Measurements from ENCODE around the gene UGCG.
"Not testable (repeated sequence)": the region's sequence is repeated elsewhere in the genome, so short reads cannot be mapped to it uniquely, and the experiment has no call there.

UGCG gene

DNA sequence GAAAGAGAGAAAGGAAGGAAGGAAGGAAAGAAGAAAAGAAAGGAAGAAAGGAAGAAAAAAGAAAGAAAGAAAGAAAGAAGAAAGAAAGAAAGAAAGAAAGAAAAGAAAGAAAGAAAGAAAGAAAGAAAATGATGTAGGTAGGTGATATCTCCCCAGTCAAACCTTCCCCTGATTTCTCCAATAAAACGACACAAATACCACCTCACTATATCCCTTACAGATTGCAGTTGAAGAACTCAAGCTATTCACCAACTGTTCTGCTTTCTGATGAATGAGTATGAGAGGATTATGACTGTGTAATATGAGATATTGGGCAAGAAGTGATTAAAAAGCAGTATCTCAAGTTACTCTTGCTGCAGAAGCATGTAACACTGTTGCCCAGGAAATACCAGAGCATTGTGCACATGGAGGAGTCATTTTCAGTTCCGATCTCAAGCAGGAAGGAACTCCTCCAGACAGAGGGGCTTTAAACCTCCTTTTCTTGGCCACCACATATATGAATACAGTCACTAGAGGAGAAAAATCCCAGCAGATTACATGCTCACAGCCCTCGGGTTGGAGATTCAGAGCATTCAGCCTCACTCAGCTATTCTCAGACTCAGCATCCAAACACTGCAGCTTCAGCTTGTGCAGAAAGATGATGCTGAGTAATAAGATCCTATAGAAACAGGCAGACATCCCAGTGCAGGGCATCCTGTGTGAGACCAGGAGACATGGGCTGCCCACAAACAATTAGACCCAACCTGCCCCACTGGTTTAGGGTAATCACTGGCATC is 61.4 kb downstream of the UGCG start:
- peak; percentile 97 for DNase-seq

DNA sequence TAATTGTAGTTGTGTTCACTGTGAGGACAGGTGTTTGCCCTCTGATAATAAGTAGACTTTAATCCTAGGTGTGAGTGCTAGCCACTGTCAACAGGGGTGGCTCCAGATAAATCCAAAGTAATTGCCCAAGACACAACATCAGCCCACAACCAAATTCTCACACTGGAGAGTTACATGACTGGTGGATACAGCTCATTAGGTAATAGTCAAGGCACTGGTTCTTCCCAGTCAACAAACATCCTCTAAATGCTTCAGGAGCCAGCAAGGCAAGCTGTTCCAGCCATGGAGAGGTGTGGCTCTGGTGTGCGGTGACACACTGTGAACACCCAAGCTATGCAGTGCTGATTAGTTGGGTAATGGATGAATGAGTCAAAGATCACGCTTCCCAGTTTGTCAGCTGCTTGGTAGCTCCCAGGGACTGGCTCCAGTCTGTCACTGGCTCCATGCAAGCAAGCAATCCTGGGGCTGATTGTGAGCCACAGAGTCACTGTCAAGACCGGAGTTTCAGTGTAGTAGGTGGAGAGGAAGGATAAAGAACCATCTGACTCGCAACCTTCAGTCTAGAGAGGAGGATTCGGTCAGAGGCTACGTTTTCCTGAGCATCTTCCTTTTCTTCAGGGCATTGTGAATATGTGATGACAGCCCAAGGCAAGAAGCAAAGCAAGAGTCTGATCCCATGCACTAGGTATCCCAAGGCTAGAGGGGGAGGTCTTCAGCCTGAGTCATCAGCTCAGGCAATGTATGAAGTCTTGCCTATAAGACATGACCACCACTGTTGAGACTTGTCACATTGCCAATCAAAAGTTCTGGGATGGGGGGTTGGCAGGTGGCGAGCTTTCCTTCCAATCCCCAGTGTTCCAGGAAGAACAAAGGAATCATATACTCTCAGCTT is 63.1 kb downstream of the UGCG start:
- DNase-seq = peak; percentile 94

DNA sequence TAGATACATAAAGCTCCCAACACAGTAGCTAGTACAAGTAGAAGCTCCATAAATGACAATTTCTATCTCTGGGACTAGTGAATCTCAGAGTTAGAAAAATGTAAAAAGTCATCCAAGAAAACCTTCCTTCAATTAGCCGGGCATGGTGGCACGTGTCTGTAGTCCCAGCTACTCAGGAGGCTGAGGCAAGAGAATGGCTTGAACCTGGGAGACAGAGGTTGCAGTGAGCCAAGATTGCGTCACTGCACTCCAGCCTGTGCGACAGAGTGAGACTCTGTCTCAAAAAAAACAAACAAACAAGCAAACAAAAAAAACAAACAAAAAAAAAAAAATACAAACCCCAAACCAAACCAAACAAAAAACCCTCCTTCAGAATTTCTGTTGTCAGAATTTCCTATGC is 63.9 kb downstream of the UGCG start:
- DNase-seq = not testable (repeated sequence)

DNA sequence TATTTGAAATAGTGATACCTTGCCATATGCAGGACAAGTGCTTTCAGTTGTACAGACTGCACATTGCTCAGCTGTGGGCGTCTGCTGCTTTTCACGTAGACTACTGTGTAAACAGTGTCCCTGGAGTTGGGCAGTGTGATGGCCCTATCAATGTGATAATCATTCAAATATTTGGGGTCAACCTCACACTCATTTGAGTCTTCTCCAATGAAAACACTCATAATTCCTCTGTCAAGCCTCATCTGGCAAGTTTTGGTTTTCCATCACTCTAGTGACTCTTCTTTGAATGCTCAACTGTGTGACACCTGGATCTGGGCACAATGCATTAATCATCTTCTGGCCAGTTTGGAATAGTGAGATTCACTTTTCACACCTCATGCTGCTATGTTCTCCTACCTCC is 64.4 kb downstream of the UGCG start:
- DNase-seq = peak; percentile 69

DNA sequence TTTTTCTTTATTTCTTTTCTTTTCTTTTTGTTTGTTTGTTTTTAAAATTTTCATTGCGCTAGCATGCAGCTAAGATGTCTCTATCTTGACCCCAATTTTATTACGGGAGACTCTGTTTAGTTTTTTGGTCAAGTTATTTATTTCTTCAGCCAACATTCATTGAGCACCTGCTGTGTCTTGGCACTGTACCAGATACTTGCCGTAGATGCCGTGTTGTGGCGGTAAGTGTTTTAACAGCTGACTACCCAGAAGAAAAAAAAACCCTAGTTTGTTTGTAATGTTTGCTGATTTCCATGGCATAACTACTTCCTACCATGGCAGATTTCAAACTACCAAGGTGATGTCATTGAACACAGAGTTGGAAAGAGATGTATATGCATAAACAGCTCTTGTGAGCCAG is 65.0 kb downstream of the UGCG start:
- DNase-seq = no peak

DNA sequence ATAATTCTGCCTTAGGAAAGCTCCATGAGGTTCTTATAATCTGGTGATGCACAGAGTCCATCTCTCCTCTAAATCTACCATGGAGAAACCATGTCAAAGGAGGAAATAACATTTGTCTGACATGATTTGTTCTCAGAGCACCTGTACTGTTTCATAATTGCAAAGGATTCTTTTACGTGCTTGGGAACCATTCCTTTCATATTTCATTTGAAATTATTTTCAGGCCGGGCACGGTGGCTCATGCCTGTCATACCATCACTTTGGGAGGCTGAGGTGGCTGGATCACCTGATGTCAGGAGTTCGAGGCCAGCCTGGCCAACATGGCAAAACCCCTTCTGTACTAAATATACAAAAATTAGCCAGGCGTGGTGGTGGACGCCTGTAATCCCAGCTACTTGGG is 65.4 kb downstream of the UGCG start:
- no peak for DNase-seq

DNA sequence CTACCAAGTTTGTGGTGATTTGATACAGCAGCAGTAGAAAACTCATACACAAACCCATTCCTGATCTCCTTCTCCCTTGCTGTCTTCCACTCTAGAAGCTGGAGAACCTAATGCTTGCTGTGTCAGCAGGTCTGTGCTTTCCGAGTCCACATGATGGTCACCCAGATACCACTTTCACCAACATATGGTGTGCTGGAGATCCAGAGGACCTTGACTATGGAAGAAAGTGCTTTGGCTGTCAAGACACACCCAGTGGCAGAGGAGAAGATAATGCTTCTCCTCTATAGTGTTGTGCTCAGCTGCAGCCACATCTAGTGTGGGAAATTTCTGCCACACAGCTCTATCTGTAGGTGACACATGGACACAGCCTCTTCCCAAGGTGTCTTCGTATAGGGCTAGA is 67.4 kb downstream of the UGCG start:
- DNase-seq = no peak

DNA sequence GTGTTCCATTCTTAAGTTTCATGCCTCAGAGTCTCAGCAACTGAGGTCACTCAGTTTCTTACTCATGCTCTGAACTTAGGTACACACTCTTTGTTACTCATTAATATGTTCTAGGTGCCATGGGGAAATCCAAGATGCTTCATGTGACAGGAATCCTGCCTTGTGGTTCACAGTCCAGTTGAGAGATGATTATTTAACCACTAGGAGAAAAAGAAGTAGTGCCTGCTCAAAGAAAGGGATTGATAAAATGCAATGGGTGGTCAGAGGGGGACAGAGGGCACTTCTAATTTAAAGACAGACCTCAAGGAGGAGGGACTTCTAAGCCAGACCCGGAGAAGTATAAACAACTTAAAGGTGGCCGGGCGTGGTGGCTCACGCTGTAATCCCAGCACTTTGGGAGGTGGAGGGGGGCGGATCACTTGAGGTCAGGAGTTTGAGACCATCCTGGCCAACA is 69.0 kb downstream of the UGCG start:
- peak; percentile 98 for DNase-seq

DNA sequence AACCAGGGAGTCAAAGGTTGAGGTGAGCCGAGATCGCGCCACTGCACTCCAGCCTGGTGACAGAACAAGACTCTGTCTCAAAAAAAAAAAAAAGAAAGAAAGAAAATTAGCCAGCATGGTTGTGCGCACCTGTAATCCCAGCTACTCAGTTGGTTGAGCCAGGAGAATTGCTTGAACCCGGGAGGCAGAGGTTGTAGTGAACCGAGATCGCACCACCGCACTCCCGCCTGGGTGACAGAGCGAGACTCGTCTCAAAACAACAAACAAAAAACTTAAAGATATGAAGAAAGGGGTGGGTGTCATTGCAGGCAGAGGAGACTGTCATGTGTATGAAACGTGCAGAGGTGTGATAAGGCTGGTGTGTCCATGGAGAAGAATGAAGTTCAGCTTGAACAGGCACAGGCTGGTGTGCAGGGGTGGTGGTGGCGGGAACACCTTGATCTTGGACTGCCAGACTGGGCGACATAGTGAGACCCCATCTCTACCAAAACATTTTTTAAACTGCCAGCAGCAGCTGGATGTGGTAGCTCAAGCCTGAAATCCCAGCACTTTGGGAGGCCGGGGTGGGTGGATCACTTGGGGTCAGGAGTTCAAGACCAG is 69.6 kb downstream of the UGCG start:
- DNase-seq = no peak

DNA sequence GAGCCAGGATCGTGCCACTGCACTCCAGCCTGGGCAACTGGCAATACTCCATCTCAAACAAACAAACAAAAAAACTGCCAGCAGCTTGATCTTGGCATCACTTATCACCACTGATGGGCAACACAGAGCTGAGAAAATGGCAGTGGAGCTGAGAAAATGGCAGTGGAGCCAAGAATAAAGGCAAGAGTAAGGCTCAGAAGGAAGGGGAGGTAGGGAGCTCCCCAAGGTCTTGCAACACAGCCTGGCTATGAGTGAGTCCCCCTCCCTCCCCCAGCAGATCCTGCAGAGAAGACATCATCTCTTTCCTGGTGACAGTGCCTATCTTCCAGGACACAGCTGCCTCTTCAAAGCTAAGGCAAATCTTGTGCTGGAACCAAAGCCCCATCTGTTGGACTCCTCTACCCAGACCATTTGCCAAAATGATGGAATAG is 70.3 kb downstream of the UGCG start:
- DNase-seq = peak; percentile 39

DNA sequence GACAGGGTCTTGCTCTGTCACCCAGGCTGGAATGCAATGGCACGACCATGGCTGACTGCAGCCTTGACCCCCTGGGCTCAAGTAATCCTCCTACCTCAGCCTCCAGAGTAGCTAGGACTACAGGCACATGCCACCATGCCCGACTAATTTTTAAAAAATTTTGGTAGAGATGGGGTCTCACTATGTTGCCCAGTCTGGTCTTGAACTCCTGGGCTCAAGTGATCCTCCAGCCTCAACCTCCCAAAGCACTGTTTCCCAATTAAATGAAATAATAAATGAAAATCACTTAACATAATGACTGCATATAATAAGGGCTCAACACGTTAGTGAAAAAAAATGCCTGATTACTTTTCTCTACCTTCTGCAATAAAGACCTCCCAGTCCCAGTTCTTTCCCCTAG is 71.0 kb downstream of the UGCG start:
- DNase-seq = no peak

DNA sequence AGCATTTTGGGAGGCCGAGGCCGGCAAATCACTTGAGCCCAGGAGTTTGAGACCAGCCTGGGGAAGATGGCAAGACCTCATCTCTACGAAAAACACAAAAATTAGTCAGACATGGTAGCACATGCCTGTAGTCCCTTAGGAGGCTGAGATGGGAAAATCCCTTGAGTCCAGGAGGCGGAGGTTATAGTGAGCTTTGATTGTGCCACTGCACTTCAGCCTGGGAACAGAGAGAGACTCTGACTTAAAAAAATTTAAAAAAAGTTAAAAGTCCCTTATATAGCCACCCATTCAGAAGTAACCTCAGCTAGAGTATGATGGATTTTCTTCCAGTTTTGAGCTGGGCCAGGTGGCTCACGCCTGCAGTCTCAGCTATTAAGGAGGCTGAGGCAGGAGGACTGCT is 72.4 kb downstream of the UGCG start:
- no peak for DNase-seq

DNA sequence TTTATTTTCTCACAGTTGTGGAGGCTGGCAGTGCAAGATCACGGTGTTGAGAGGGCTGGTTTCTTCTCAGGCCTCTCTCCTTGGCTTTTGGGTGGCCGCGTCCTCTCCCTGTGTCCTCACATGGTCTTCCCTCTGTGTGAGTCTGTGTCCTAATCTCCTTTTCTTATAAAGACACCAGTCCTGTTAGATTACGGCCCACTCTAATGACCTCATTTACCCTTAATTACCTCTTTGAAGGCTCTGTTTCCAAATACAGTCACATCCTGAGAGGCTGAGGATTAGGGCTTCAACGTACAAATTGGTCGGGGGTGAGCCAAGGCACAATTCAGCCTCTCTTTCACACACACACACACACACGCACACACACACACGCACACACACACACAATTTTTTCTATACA is 73.0 kb downstream of the UGCG start:
- DNase-seq = no peak

DNA sequence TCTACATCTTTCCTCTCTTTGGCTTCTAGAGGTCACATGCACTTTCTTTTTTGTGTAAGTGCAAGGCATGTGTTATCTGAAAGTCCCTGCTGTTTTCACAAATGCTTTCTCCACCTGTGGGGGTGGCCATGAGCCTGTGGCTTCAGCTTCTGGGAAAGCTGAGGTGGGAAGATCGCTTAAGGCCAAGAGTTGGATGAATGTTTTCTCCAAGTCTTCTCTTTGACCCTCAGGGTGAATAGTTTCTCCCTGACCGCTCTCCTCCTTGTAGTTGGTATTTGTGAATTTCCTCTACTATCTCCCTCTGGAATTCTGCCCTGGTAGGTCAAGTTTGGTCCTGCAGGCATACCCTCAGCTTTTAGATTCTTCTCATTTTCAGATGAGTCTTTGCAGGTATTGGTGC is 74.2 kb downstream of the UGCG start:
- no peak for DNase-seq

DNA sequence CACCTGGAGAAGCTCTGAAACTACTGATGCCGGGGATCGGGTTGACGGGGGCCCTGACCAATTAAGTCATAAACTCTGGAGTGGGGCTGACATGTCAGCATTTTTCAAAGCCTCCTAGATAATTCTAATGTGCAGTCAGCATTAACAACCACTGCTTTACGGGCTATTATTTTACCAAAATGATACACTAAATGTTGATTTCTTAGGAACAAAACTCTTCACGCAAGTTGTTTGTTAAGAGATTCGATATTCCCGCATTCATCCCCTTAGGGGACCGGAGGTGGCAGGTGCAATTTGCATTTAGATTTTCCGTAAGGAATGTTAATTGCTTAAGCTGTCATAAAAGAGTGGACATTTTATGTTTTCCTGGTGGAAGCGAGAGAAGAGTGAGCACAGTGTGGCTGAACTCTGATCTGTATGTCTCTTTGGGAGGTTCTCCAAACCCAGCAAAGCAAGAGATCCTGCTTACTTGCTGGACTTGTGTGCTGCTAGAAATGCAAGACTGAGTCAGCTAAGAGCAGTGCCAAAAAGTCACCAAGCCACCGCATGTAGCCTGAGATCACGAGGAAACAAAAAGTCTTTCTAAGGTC is 77.6 kb downstream of the UGCG start:
- peak; percentile 27 for DNase-seq

DNA sequence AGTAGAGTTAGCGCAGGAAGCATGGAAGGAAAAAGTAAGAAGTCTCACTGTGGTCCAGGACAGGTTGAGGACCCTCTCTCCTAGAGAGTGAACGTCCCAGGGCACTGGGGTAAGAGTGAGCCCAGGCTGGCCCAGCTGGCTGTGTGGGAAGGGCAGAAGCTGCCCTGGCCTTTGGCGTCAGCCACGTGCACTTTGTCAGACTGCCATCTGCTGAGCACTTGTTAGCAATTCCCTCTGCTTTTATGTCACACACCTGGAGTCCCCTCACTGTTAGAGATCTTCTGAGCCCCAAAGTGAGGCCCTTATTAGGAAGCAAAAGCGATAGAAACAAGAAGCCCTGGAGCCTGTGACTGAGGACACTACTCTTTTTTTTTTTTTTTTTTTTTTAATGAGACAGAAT is 79.1 kb downstream of the UGCG start:
- DNase-seq = peak; percentile 20

DNA sequence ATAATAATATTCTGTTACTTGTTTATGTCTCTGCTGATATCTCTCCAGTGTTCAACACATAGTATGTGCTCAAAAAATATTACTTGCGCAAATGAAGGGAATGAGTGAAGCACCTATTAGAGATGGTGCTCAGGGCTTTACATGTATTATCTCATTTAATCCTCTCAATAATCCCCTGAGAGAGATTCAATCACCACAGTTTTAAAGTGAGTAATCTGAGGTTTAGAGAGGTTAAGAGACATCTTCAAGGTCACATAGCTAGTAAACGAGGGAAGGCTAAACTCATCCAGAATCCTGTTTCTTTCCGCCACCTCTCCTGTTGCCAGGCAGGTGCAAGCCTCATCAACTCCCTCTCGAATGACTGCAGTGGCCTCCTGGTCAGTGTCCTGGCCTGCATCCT is 82.0 kb downstream of the UGCG start:
- DNase-seq = no peak

DNA sequence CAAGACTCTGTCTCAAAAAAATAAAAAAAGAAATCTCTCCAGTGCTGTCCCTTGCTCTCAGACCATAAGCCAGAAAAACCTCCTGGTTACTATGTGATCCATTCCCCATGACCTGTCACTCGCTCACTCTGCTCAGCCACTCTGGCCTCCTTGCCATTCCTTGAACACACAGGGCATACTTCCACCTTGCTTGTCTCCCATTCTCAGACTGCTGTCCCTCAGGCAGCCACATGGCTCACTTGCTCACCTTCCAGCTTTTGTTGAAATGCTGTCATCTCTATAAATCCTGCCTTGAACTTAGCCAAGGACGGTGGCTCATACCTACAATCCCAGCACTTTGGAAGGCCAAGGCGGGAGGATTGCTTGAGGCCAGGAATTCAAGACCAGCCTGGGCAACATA is 82.9 kb downstream of the UGCG start:
- no peak for DNase-seq

DNA sequence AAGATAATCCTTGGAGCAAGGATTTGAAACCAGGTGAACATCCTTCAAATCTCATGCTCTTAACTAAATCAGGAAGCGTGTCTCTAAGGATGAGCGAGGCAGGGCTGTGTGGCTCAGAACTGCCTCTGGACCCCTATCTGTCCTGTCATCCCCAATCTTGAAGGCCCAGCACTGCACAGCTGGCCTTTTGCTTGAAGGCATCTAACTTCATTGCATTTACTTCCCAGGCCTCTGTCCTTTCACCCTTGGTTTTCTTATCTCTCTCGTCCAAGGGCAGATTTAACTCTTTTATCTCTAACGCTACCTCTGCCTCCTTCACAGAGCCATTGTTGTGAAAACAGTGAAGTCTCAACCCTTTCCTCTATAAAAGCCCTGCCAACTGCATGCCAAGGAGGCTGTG is 83.8 kb downstream of the UGCG start:
- DNase-seq = no peak

DNA sequence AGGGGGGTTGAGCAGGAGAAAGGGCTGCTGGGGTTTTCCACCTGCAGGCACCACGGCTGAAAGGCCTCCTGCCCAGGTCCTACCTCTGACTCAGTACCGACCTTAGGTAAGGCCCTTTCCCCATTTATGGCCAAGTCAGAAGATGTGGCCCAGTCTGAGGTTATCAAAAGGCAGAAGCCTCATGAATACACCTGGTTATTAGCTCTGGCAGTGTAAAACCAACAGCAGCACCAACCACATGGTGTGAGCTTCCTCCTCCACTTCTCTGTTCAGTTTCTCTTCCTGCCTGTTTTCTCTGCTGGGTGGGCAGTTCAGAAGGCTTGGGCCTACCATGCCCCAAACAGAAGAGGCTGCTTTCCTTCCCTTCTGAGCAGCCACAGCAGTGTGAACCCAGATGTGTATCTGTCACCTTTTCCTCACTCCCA is 86.9 kb downstream of the UGCG start:
- no peak for DNase-seq

DNA sequence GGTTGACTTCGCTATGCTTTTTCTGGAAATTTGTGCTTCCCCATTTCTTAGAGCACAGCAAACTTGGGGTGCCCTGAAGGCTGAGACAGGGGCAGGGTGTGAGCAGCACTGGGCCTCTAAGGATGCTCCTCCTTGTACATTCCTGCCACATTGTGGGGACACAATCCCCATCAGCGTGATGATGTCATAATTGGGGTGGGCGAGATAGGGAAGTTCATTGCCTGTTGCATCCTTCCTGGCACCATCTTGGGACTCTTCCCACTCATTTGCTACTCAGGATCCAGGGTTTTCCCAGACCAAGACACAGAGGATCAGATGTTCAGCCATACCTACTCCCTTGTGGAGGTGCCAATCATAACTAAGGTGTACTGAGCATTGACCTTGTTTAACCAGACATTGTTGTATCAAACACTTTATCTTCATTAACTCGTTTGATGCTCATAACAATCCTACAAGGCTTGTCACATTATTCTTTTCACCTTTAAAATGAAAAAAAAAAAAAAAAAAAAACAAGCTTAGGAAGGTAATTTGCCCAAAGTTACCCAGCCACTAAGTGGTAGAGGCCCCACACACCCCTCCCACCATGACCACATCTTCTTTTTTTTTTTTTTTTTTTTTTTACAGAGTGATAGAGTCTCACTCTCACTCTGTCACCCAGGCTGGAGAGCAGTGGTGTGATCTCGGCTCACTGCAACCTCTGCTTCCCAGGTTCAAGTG is 87.6 kb downstream of the UGCG start:
- no peak for DNase-seq

Measured in HCEC 1CT (cell line).